Endothelial cell of umbilical vein (primary cell): Measurements from ENCODE around the gene LRRC4B.

Experiments
- CTCF ChIP-seq, 2 donors: IDR thresholded peaks; 1 replicate in 1 of 2; 2 replicates in 1 of 2; pipeline ENCODE4 v1.5.1; 2011; ENCODE audit warnings: low read length in 2 of 2, mild to moderate bottlenecking in 2 of 2, moderate library complexity in 2 of 2, control low read depth in 1 of 2, inconsistent platforms in 1 of 2, low read depth in 1 of 2; ENCODE audit not compliant: insufficient read depth in 1 of 2; ENCODE audit errors: extremely low read depth in 1 of 2
- EZH2 ChIP-seq: IDR thresholded peaks from 2 replicates; pipeline ENCODE4 v1.6.1; 2012; ENCODE audit warnings: borderline replicate concordance, low read depth, mild to moderate bottlenecking, moderate library complexity, low read length, inconsistent platforms; ENCODE audit not compliant: severe bottlenecking
- MYC ChIP-seq: IDR thresholded peaks from one replicate; pipeline ENCODE4 v1.6.1; 2011; ENCODE audit warnings: mild to moderate bottlenecking, low read depth, low read length
- POLR2A ChIP-seq: IDR thresholded peaks from 2 replicates; pipeline ENCODE4 v1.6.1; 2012; ENCODE audit warnings: low read depth, mild to moderate bottlenecking, control low read depth, low read length

DNA sequence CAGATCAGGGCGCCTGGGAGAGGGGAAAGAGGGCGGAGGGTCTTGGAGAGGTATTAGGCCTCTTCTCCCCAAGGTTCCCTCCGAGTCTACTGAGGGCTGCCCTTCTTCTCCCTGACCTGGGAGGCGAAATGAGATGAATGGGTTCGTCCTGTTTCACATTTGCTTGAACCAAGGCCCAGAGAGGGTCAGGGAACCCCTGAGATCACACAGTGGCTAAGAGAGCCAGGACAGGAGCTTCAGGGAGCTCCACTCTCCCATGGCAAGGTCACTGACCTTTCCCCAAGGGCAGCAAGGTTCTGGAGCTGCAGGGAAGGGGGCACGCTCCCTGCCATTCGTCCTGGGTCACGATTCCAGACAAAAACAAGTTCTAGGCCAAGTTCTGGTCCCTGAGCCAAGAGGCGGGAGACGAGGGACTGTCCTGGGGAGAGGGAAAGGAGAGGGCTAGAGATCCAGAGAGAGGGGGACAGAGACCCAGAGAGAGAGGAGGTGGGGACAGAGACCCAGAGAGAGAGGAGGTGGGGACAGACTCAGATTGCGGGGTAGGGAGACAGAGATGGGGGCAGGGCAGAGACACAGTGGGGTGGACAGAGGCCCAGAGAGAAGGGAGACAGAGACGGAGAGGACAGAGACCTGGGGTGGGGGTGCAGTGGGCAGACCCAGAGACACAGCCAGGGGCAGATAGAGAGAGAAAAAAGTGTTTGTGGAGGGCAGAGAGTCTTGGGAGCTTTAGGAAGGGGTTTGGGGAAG, 55.1 kb downstream of the LRRC4B start:
- TF ChIP-seq EZH2 (no peak), POLR2A (no peak), CTCF (IDR thresholded peaks at IDR 0.05; ENCODE audit: extremely low read depth in 1 of 2, insufficient read depth in 1 of 2, low read depth in 1 of 2, low read length in 2 of 2) (no peak), MYC (no peak)
